Measurements from ENCODE around the gene ICA1L.
"Not testable (repeated sequence)": the region's sequence is repeated elsewhere in the genome, so short reads cannot be mapped to it uniquely, and the experiment has no call there.

The ICA1L gene

GRCh38 chr2:202847693-202848524, 23.7 kb downstream of the ICA1L start:
- no peak for DNase-seq (ENCODE audit: low spot score)

- no peak for DNase-seq (ENCODE audit: low spot score)
Measured at GRCh38 chr2:202844656-202845055, 26.9 kb downstream of the ICA1L start.

- DNase-seq (ENCODE audit: low spot score), result no peak
Measured at GRCh38 chr2:202842690-202843089, 28.9 kb downstream of the ICA1L start.

GRCh38 chr2:202841090-202841867, 30.3 kb downstream of the ICA1L start:
- DNase-seq (ENCODE audit: low spot score), result no peak

GRCh38 chr2:202831242-202832220, 40.0 kb downstream of the ICA1L start:
- DNase-seq (ENCODE audit: low spot score), result peak; percentile 51

GRCh38 chr2:202824901-202825300, 46.7 kb downstream of the ICA1L start:
- no peak for DNase-seq (ENCODE audit: low spot score)

- DNase-seq (ENCODE audit: low spot score), result no peak
Measured at GRCh38 chr2:202822411-202822810, 49.2 kb downstream of the ICA1L start.

- DNase-seq (ENCODE audit: low spot score), result no peak
Measured at GRCh38 chr2:202821206-202822160, 50.1 kb downstream of the ICA1L start.

GRCh38 chr2:202818321-202818720, 53.2 kb downstream of the ICA1L start:
- DNase-seq (ENCODE audit: low spot score), result no peak

- no peak for DNase-seq (ENCODE audit: low spot score)
Measured at GRCh38 chr2:202817771-202818170, 53.8 kb downstream of the ICA1L start.

- DNase-seq (ENCODE audit: low spot score), result no peak
Measured at GRCh38 chr2:202815548-202816360, 55.8 kb downstream of the ICA1L start.

GRCh38 chr2:202814226-202814625, 57.3 kb downstream of the ICA1L start:
- DNase-seq (ENCODE audit: low spot score), result no peak

- DNase-seq (ENCODE audit: low spot score), result no peak
Measured at GRCh38 chr2:202813387-202813786, 58.2 kb downstream of the ICA1L start.

GRCh38 chr2:202808754-202809153, 62.8 kb downstream of the ICA1L start:
- DNase-seq (ENCODE audit: low spot score), result no peak

- DNase-seq (ENCODE audit: low spot score), result peak; percentile 57
Measured at GRCh38 chr2:202807431-202808138, 64.0 kb downstream of the ICA1L start.

- DNase-seq (ENCODE audit: low spot score), result not testable (repeated sequence)
Measured at GRCh38 chr2:202805911-202806310, 65.7 kb downstream of the ICA1L start.

GRCh38 chr2:202797944-202798343, 73.6 kb downstream of the ICA1L start:
- no peak for DNase-seq (ENCODE audit: low spot score)

- DNase-seq (ENCODE audit: low spot score), result no peak
Measured at GRCh38 chr2:202790676-202791075, 80.9 kb downstream of the ICA1L start.

- no peak for DNase-seq (ENCODE audit: low spot score)
Measured at GRCh38 chr2:202786842-202787241, 84.7 kb downstream of the ICA1L start.

Data from pons (tissue), 1 donor.